CD4-positive, alpha-beta memory T cell (primary cell): ENCODE measurements around the gene C9. TPM values are rescaled to one million over a fixed set of nuclear protein-coding genes. Genes with fewer than 3 reads are reported as not detected.
"Not testable (repeated sequence)": the region's sequence is repeated elsewhere in the genome, so short reads cannot be mapped to it uniquely, and the experiment has no call there.

ENCODE experiments used
- CTCF ChIA-PET: fragments of 350-600 bp; sonication (Branson Sonifier 250); formaldehyde crosslinking; loops from one replicate; lab custom pipeline; 2021; ENCODE audit warnings: inconsistent platforms; ENCODE audit not compliant: partially characterized antibody; lab: Charles Lee
- POLR2A ChIA-PET: fragments of 350-600 bp; sonication (Branson Sonifier 250); formaldehyde crosslinking; loops from one replicate; lab custom pipeline; 2021; ENCODE audit not compliant: partially characterized antibody; lab: Charles Lee
- DNase-seq, 5 donors: peaks; one replicate each; pipeline versions ENCODE4 v3.0.0 to v3.0.0-alpha.2; 2020 to 2022; ENCODE audit warnings: mixed read lengths in 1 of 5
- H3K27ac ChIP-seq: one replicate; pipeline ENCODE4 v1.7.0; 2013; ENCODE audit warnings: low read depth, low read length
- H3K27me3 ChIP-seq: 2 replicates; pipeline ENCODE4 v1.7.0; 2013; ENCODE audit warnings: mild to moderate bottlenecking, low read length, moderate library complexity; ENCODE audit not compliant: insufficient read depth
- H3K36me3 ChIP-seq: 2 replicates; pipeline ENCODE4 v1.7.0; 2013; ENCODE audit warnings: mild to moderate bottlenecking, low read length, moderate library complexity; ENCODE audit not compliant: insufficient read depth
- H3K4me1 ChIP-seq: 2 replicates; pipeline ENCODE4 v1.7.0; 2013; ENCODE audit warnings: mild to moderate bottlenecking, low read length, moderate library complexity; ENCODE audit not compliant: insufficient read depth
- H3K4me3 ChIP-seq, 2 donors: one replicate each; pipeline ENCODE4 v1.7.0; 2013; ENCODE audit warnings: low read length in 2 of 2, mild to moderate bottlenecking in 1 of 2
- H3K9me3 ChIP-seq, 2 donors: one replicate each; pipeline ENCODE4 v1.7.0; 2013; ENCODE audit warnings: low read length in 2 of 2, control low read depth in 1 of 2; ENCODE audit not compliant: control insufficient read depth in 1 of 2
- H3K27ac Mint-ChIP-seq, 7 donors: one replicate each; pipeline ENCODE4 v1.8.0; 2020 to 2021; ENCODE audit warnings: mixed read lengths in 7 of 7, mild to moderate bottlenecking in 6 of 7, inconsistent platforms in 3 of 7, moderate library complexity in 3 of 7
- H3K27me3 Mint-ChIP-seq, 2 donors: one replicate each; pipeline ENCODE4 v1.8.0; 2020 to 2021; ENCODE audit warnings: mixed read lengths in 2 of 2
- H3K36me3 Mint-ChIP-seq, 2 donors: one replicate each; pipeline ENCODE4 v1.8.0; 2020 to 2021; ENCODE audit warnings: mixed read lengths in 2 of 2, inconsistent platforms in 1 of 2, mild to moderate bottlenecking in 1 of 2
- H3K4me1 Mint-ChIP-seq, 4 donors: one replicate each; pipeline ENCODE4 v1.8.0; 2020 to 2021; ENCODE audit warnings: mixed read lengths in 4 of 4, mild to moderate bottlenecking in 1 of 4
- H3K4me3 Mint-ChIP-seq, 8 donors: one replicate each; pipeline ENCODE4 v1.8.0; 2020 to 2021; ENCODE audit warnings: mixed read lengths in 8 of 8, mild to moderate bottlenecking in 7 of 8, moderate library complexity in 6 of 8, inconsistent platforms in 3 of 8
- H3K9me3 Mint-ChIP-seq, 8 donors: one replicate each; pipeline ENCODE4 v1.8.0; 2020 to 2021; ENCODE audit warnings: mixed read lengths in 8 of 8, mild to moderate bottlenecking in 5 of 8, inconsistent platforms in 3 of 8, moderate library complexity in 1 of 8
- intact Hi-C: fragments of 100-400 bp; cut with micrococcal nuclease; formaldehyde crosslinking; loops from one replicate; pipeline ENCODE4 v1.15.1; 2023
- polyA plus RNA-seq, 2 donors: library from polyadenylated mRNA; unstranded; fragments of 300-500 nt; fragmentation: Illumina TruSeq; gene quantifications; one replicate each; pipeline ENCODE4 v1.2.3, GENCODE V29; 2021
- total RNA-seq, 2 experiments: library from RNA; stranded (reverse); gene quantifications; one replicate each; pipeline ENCODE4 v1.2.3, GENCODE V29; 2021

Gene C9
- total and polyA plus RNA-seq, 4 experiments from 2014 or later: not detected

DNA sequence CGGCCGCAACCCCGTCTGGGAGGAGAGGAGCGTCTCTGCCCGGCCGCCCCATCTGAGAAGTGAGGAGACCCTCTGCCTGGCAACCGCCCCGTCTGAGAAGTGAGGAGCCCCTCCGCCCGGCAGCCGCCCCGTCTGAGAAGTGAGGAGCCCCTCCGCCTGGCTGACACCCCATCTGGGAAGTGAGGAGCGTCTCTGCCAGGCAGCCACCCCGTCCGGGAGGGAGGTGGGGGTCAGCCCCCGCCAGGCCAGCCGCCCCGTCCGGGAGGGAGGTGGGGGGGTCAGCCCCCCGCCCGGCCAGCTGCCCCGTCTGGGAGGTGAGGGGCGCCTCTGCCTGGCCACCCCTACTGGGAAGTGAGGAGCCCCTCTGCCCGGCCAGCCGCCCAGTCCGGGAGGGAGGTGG, 30.0 kb downstream of the C9 start:
- POLR2A ChIA-PET: not testable (repeated sequence)

GRCh38 chr5:39333104-39333503, 31.2 kb downstream of the C9 start:
- Mint-ChIP-seq H3K9me3 (peaks cover 0 to 5% (median 2%) of the 10 kb centered on the region in 8 donors), H3K4me3 (no peak overlapping the region), H3K27ac (no peak overlapping the region), H3K4me1 (no peaks in the 10 kb centered on the region), H3K27me3 (peaks cover 3% of the 10 kb centered on the region in 2 donors), H3K36me3 (no peaks in the 10 kb centered on the region)
- Histone ChIP-seq H3K9me3 (no peaks in the 10 kb centered on the region), H3K4me1 (no peaks in the 10 kb centered on the region), H3K27ac (no peak overlapping the region), H3K4me3 (no peak overlapping the region), H3K36me3 (no peaks in the 10 kb centered on the region), H3K27me3 (no peaks in the 10 kb centered on the region)
- DNase-seq: no peak
- ChIA-PET CTCF (no interaction called here), POLR2A (no interaction called here)
- intact Hi-C loops: no loop called here

More for the DNA sequence above, 30.0 kb downstream of the C9 start:
- H3K4me3 Mint-ChIP-seq, H3K27ac ChIP-seq, H3K4me1 ChIP-seq, H3K9me3 ChIP-seq, H3K4me1 Mint-ChIP-seq, H3K36me3 Mint-ChIP-seq, H3K4me3 ChIP-seq, H3K9me3 Mint-ChIP-seq, intact Hi-C loops, H3K36me3 ChIP-seq, H3K27me3 Mint-ChIP-seq, H3K27ac Mint-ChIP-seq, CTCF ChIA-PET, DNase-seq, H3K27me3 ChIP-seq: not testable (repeated sequence)

DNA sequence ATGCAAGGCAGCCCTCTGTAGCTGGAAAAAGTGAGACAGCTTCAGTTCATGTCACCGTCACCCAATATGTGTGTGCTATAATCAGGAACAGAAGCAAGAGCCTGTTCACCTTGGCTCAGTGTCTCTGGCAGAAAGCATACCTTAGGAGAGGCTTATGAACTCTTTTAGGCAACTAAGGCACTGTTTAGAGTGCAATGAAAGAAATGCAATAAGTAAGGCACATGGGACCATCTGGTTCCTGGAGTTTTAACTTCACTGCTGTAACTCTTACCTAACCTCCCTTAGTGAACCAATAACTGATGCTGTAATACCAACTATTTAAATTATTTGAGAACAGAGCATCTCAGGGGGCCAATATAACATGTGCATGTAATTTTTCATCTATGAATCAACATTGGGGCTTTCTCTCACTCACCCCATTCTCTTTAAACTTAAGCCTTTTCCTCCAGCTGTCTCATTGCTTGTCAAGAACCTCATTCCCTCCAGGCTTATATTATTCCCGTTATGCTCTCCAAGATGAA, 32.4 kb downstream of the C9 start:
- intact Hi-C loops: no loop called here
- no peaks in the 10 kb centered on the region for H3K4me1 ChIP-seq
- POLR2A ChIA-PET: no interaction called here
- H3K36me3 Mint-ChIP-seq: no peaks in the 10 kb centered on the region
- CTCF ChIA-PET: no interaction called here
- no peak for DNase-seq
- no peaks in the 10 kb centered on the region for H3K27me3 ChIP-seq
- no peak overlapping the region for H3K27ac ChIP-seq
- H3K4me3 ChIP-seq: no peak overlapping the region
- no peaks in the 10 kb centered on the region for H3K4me1 Mint-ChIP-seq
- no peaks in the 10 kb centered on the region for H3K36me3 ChIP-seq
- H3K27ac Mint-ChIP-seq: no peak overlapping the region
- peaks cover 0 to 5% (median 2%) of the 10 kb centered on the region in 8 donors for H3K9me3 Mint-ChIP-seq
- no peaks in the 10 kb centered on the region for H3K9me3 ChIP-seq
- peaks cover 3% of the 10 kb centered on the region in 2 donors for H3K27me3 Mint-ChIP-seq
- no peak overlapping the region for H3K4me3 Mint-ChIP-seq

DNA sequence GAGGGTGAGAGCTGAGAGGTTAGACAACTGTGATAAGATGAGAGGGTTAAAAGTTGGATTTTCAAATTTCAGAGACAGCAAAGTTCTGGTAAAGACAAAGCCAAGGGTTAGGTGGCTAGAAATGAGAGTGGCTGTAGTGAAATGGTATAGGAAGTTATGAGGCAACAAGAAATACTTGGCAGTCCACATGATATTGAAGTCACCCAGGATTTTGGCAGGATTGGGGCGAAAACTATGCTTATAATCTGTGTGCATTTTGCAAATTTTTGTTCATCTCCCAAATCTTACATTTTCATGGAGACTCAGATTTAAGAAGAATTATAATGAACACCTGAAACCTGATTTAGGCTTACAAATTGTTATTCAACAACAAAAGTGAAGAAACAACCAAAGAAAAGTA, 35.6 kb downstream of the C9 start:
- Mint-ChIP-seq H3K27me3 (peaks cover 3 to 6% of the 10 kb centered on the region in 2 donors), H3K27ac (no peak overlapping the region), H3K4me3 (no peak overlapping the region), H3K4me1 (no peaks in the 10 kb centered on the region), H3K36me3 (no peaks in the 10 kb centered on the region), H3K9me3 (peaks cover 0 to 2% (median 0%) of the 10 kb centered on the region in 8 donors)
- ChIA-PET POLR2A (no interaction called here), CTCF (no interaction called here)
- no peaks in the 10 kb centered on the region for H3K36me3 ChIP-seq
- H3K27ac ChIP-seq: no peak overlapping the region
- no peaks in the 10 kb centered on the region for H3K9me3 ChIP-seq
- H3K4me3 ChIP-seq: no peak overlapping the region
- no peak for DNase-seq
- intact Hi-C loops: no loop called here
- no peaks in the 10 kb centered on the region for H3K4me1 ChIP-seq
- no peaks in the 10 kb centered on the region for H3K27me3 ChIP-seq

DNA sequence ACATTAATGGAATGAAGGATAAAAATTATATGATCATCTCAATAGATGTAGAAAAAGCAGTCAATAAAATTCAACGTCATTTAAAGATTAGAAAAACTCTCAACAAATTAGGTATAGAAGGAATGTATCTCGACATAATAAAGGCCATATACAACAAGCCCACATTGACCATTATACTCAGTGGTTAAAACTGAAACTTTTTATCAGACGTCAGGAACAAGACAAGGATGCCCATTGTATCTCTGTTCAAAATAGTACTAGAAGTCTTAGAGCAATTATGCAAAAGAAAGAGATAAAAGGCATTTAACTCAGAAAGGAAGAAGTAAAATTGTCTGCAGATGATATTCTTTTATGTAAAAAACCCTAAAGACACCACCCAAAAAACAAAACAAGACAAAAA, 40.8 kb downstream of the C9 start:
- intact Hi-C loops: no loop called here
- peaks cover 10 to 11% of the 10 kb centered on the region in 2 donors for H3K27me3 Mint-ChIP-seq
- peaks cover 0 to 4% of the 10 kb centered on the region in 2 donors for H3K36me3 Mint-ChIP-seq

DNA sequence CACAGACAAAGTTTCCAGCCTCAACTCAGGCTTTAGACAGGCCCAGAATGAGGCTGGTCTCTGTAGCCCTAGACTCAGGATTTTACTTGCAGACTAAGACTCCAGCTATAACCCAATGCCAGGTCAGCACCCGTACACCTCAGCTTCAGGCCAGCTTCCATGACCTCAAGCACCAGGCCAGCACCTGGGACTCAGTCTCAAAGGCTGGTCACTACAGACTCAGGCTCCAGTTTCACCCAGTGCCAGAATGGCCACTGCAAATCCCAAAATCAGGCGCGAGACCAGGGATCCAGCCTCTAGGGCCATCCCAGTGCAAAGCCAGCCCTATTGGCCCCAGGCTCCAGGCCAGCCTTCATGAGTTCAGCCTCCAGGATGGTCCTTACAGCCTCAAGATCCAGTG, 44.9 kb downstream of the C9 start:
- Histone ChIP-seq H3K36me3 (no peaks in the 10 kb centered on the region), H3K4me1 (no peaks in the 10 kb centered on the region), H3K27me3 (peaks cover 11% of the 10 kb centered on the region), H3K4me3 (no peak overlapping the region), H3K27ac (no peak overlapping the region), H3K9me3 (no peaks in the 10 kb centered on the region)
- Mint-ChIP-seq H3K4me3 (no peak overlapping the region), H3K27me3 (peaks cover 12% of the 10 kb centered on the region in 2 donors), H3K36me3 (peaks cover 0 to 4% of the 10 kb centered on the region in 2 donors), H3K9me3 (peaks cover 0 to 11% (median 4%) of the 10 kb centered on the region in 8 donors), H3K27ac (no peak overlapping the region), H3K4me1 (peaks cover 0 to 3% (median 0%) of the 10 kb centered on the region in 4 donors)
- intact Hi-C loops: no loop called here
- CTCF ChIA-PET: no interaction called here
- POLR2A ChIA-PET: no interaction called here
- DNase-seq: no peak

More for the DNA sequence above, 40.8 kb downstream of the C9 start:
- H3K4me3 Mint-ChIP-seq: no peak overlapping the region
- no peak for DNase-seq
- Histone ChIP-seq H3K9me3 (no peaks in the 10 kb centered on the region), H3K27ac (no peak overlapping the region), H3K36me3 (no peaks in the 10 kb centered on the region), H3K4me3 (no peak overlapping the region), H3K27me3 (peaks cover 11% of the 10 kb centered on the region), H3K4me1 (no peaks in the 10 kb centered on the region)
- CTCF ChIA-PET: no interaction called here
- peaks cover 0 to 7% (median 3%) of the 10 kb centered on the region in 8 donors for H3K9me3 Mint-ChIP-seq
- no peaks in the 10 kb centered on the region for H3K4me1 Mint-ChIP-seq
- POLR2A ChIA-PET: no interaction called here
- H3K27ac Mint-ChIP-seq: no peak overlapping the region

DNA sequence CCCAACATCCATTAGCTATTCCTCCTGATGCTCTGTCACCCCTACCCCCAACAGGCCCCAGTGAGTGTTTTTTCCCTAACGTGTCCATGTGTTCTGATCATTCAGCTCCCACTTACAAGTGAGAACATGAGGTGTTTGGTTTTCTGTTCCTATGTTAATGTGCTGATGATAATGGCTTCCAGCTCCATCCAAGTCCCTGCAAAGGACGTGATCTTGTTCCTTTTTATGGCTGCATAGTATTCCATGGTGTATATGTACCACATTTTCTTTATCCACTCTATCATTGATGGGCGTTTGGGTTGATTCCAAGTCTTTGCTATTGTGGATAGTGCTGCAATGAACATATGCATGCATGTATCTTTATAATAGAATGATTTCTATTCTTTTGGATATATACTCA, 47.8 kb downstream of the C9 start:
- H3K27ac Mint-ChIP-seq, POLR2A ChIA-PET, H3K4me3 Mint-ChIP-seq, H3K9me3 ChIP-seq, H3K4me1 Mint-ChIP-seq, H3K27ac ChIP-seq, DNase-seq, H3K4me1 ChIP-seq, H3K4me3 ChIP-seq, H3K36me3 Mint-ChIP-seq, intact Hi-C loops, H3K36me3 ChIP-seq: not testable (repeated sequence)
- CTCF ChIA-PET: interaction anchor here (0.6 kb wide), 1 partner anchor 98 kb away, joined by 5 read pairs; no protein-coding TSS in a partner anchor
- Mint-ChIP-seq H3K27me3 (peaks cover 10 to 11% of the 10 kb centered on the region in 2 donors), H3K9me3 (peaks cover 0 to 11% (median 4%) of the 10 kb centered on the region in 8 donors)
- peaks cover 11% of the 10 kb centered on the region for H3K27me3 ChIP-seq
